Spleen (tissue), 7 donors: ENCODE measurements around the gene RANBP9.

Experiments
- POLR2A ChIP-seq, 3 donors: fragments of 450-650 bp; IDR thresholded peaks; one replicate each; pipeline ENCODE4 v1.5.1; 2017; ENCODE audit warnings: antibody characterized with exemption in 3 of 3, mild to moderate bottlenecking in 1 of 3
- POLR2AphosphoS5 ChIP-seq, 3 donors: sonication (generic); formaldehyde crosslinking; IDR thresholded peaks; one replicate each; pipeline ENCODE4 v1.5.1; 2017; ENCODE audit warnings: antibody characterized with exemption in 3 of 3
- TF ChIP-seq, protein P1 (sequence below), 11 experiments: fragments of 200-600 bp in 7 of 11; fragments of 450-650 bp in 4 of 11; sonication (generic) in 4 of 11; IDR thresholded peaks in 8 of 11; conservative IDR thresholded peaks in 3 of 11; 1 replicate in 7 of 11; 2 replicates in 4 of 11; pipeline versions ENCODE4 v1.4.0 to v1.8.0; 2016 to 2021; ENCODE audit warnings: antibody characterized with exemption in 11 of 11, inconsistent platforms in 4 of 11, mild to moderate bottlenecking in 1 of 11
- donor health status: DM: no; HTN: no; CAD: no; lungs with moderate emphysema.
- donor health status: DM: no; HTN: no; CAD: no.
- donor health status: DM: no; HTN: no; CAD: no.

DNA sequence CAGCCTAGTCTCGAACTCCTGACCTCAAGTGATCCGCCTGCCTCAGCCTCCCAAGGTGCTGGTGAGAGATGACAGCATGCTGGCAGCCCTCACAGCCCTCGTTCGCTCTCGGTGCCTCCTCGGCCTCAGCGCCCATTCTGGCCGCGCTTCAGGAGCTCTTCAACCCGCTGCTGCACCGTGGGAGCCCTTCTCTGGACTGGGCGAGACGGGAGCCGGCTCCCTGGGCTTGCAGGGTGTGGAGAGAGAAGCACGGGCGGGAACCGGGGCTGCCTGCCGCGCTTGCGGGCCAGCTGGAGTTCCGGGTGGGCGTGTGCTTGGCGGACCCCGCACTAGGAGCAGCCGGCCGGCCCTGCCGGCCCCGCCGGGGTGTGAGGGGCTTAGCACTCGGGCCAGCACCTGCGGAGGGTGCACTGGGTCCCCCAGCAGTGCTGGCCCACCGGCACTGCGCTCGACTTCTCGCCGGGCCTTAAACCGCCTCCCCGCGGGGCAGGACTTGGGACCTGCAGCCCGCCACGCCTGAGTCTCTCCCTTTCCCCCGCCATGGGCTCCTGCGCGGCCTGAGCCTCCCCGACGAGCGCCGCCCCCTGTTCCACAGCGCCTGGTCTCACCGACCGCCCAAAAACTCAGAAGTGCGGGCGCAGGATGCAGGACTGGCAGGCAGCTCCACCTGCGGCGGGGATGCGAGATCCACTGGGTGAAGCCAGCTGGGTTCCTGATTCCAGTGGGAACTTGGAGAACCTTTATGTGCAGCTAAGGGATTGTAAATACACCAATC lies 31.5 kb upstream of the RANBP9 start:
- TF ChIP-seq, protein P1, sequence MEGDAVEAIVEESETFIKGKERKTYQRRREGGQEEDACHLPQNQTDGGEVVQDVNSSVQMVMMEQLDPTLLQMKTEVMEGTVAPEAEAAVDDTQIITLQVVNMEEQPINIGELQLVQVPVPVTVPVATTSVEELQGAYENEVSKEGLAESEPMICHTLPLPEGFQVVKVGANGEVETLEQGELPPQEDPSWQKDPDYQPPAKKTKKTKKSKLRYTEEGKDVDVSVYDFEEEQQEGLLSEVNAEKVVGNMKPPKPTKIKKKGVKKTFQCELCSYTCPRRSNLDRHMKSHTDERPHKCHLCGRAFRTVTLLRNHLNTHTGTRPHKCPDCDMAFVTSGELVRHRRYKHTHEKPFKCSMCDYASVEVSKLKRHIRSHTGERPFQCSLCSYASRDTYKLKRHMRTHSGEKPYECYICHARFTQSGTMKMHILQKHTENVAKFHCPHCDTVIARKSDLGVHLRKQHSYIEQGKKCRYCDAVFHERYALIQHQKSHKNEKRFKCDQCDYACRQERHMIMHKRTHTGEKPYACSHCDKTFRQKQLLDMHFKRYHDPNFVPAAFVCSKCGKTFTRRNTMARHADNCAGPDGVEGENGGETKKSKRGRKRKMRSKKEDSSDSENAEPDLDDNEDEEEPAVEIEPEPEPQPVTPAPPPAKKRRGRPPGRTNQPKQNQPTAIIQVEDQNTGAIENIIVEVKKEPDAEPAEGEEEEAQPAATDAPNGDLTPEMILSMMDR (IDR thresholded peaks at IDR 0.05 in 8 of 11, conservative IDR thresholded peaks at IDR 0.05 in 3 of 11): no peak
- TF ChIP-seq POLR2A (IDR thresholded peaks at IDR 0.05): no peak
- TF ChIP-seq POLR2AphosphoS5 (IDR thresholded peaks at IDR 0.05): no peak
